ENCODE measurements around the gene GNRH2. TPM values are rescaled to one million over a fixed set of nuclear protein-coding genes. Genes with fewer than 3 reads are reported as not detected.

The GNRH2 gene
- total and polyA plus RNA-seq, 2 of the 8 experiments (the other 6 are each of a cell fraction or from before 2014, with no cell fraction given): 0.09 to 0.82 TPM

DNA sequence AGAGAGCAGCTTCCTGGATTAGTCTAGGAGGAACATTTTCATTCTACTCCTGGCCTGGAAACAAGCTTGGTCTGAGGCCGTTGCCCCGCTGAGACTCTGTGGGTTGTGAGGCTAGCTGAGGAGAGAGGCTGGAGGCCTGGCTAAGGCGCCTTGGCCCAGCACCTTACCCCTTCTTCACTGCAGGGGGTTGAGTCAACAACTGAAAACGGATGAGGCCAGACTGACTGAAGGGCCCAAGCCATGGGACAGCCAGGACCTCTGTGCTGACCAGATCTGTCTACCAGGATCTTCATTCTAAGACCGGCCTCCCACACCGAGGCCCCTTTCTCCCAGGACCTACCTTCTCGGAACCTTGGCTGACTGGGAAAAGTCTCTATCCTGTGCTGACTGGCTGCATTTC, 44.6 kb downstream of the GNRH2 start:
- no peak overlapping the region for H3K27ac ChIP-seq (ENCODE audit: low read depth, low read length)
- H3K79me1 ChIP-seq (ENCODE audit: low read depth, low read length): no peaks in the 10 kb centered on the region
- no peak overlapping the region for H3K18ac ChIP-seq (ENCODE audit: extremely low read depth, low read length)
- H3K9ac ChIP-seq (replicated peaks in 1 of 4; ENCODE audit: extremely low read depth in 1 of 4, low read depth in 3 of 4, low read length in 3 of 4): no peak overlapping the region
- no peaks in the 10 kb centered on the region for H4K20me1 ChIP-seq (replicated peaks in 1 of 2; ENCODE audit: control insufficient read depth in 1 of 2, insufficient read depth in 2 of 2, low read length in 2 of 2)
- H2BK120ac ChIP-seq (replicated peaks; ENCODE audit: low read depth, low read length): no peak overlapping the region
- no peak overlapping the region for H2BK12ac ChIP-seq (ENCODE audit: low read depth, low read length)
- H2BK20ac ChIP-seq (ENCODE audit: low read length): no peak overlapping the region
- H3K4me2 ChIP-seq (ENCODE audit: insufficient read depth in 1 of 2, low read depth in 2 of 2, low read length in 2 of 2): no peak overlapping the region
- peaks cover 9 to 31% (median 23%) of the 10 kb centered on the region in 4 experiments for H3K27me3 ChIP-seq (replicated peaks in 1 of 4; ENCODE audit: control insufficient read depth in 3 of 4, extremely low read depth in 1 of 4, insufficient read depth in 3 of 4, low read length in 3 of 4)
- H3K4me3 ChIP-seq (ENCODE audit: extremely low read depth in 1 of 4, insufficient read depth in 2 of 4, low read depth in 3 of 4, low read length in 4 of 4): no peak overlapping the region
- H2AK5ac ChIP-seq (ENCODE audit: low read depth, low read length): no peak overlapping the region
- H3K23me2 ChIP-seq (ENCODE audit: low read depth, low read length): peaks cover 5% of the 10 kb centered on the region; the same call in 1 of the 2 replicates
- no peak overlapping the region for H4K91ac ChIP-seq (replicated peaks; ENCODE audit: insufficient read length, low read length)
- H2BK5ac ChIP-seq (ENCODE audit: low read depth, low read length): no peak overlapping the region
- ChIA-PET CTCF (ENCODE audit: partially characterized antibody) (interaction anchor here (0.7 to 1.8 kb wide), 6 partner anchors 11 to 171 kb away, joined by 3 to 7 read pairs (median 4); no protein-coding TSS in a partner anchor), POLR2A (ENCODE audit: partially characterized antibody) (no interaction called here)
- H3K23ac ChIP-seq (ENCODE audit: insufficient read length): no peak overlapping the region
- no peaks in the 10 kb centered on the region for H3K36me3 ChIP-seq (ENCODE audit: control insufficient read depth in 2 of 4, insufficient read depth in 4 of 4, low read length in 3 of 4)
- H3K9me3 ChIP-seq (ENCODE audit: insufficient read depth in 2 of 2, low read depth in 1 of 2, low read length in 1 of 2): no peaks in the 10 kb centered on the region
- no peak overlapping the region; the same call in 1 of the 2 replicates for H4K8ac ChIP-seq (ENCODE audit: extremely low read depth, insufficient read depth, low read length)
- DNase-seq (ENCODE audit: low read depth in 1 of 2, low spot score in 2 of 2) (no peak), FAIRE-seq (no peak)
- H2BK15ac ChIP-seq (ENCODE audit: low read length): 0 out of 2 replicates have a peak overlapping the region, but pooled peaks have one; percentile 63
- WGBS, 2 experiments (ENCODE audit: extremely low coverage in 1 of 2, insufficient coverage in 1 of 2, insufficient read length in 1 of 2, insufficient replicate concordance in 2 of 2, low coverage in 1 of 2, low lambda C conversion rate in 2 of 2, missing lambda C conversion rate in 1 of 2): 83% methylated on average over 7 of the region's 7 CpGs; no CpG with 5 or more reads in 1 of the 2 experiments
- H4K5ac ChIP-seq (ENCODE audit: insufficient read length, low read depth, low read length): no peak overlapping the region
- no peak overlapping the region for H3K4ac ChIP-seq (replicated peaks; ENCODE audit: insufficient read length, low read depth, low read length)
- peaks cover 0 to 10% (median 6%) of the 10 kb centered on the region in 4 experiments; a peak in 5 of 7 replicates for H3K4me1 ChIP-seq (replicated peaks in 1 of 4; ENCODE audit: control insufficient read depth in 3 of 4, insufficient read depth in 4 of 4, low read length in 3 of 4)
- H2AFZ ChIP-seq (ENCODE audit: low read length): no peak overlapping the region
- H3K14ac ChIP-seq (ENCODE audit: insufficient read length): no peak overlapping the region
- H3K79me2 ChIP-seq (ENCODE audit: control insufficient read depth in 1 of 2, insufficient read depth in 2 of 2, low read length in 2 of 2): no peaks in the 10 kb centered on the region
- H3K56ac ChIP-seq (replicated peaks; ENCODE audit: insufficient read length, low read depth, low read length): no peak overlapping the region
- TF ChIP-seq ASH2L (IDR thresholded peaks at IDR 0.05; ENCODE audit: low read length) (no peak), EZH2 (IDR thresholded peaks at IDR 0.05; ENCODE audit: low read depth, low read length, severe bottlenecking) (no peak), CHD1 (IDR thresholded peaks at IDR 0.05; ENCODE audit: low read depth, low read length) (no peak), POU5F1 (IDR thresholded peaks at IDR 0.05; ENCODE audit: low read depth, low read length) (no peak), GTF2F1 (IDR thresholded peaks at IDR 0.05; ENCODE audit: borderline replicate concordance, low read depth, low read length) (no peak), POLR2A (IDR thresholded peaks at IDR 0.05; ENCODE audit: control extremely low read depth in 1 of 2, low read depth in 2 of 2, low read length in 2 of 2) (no peak), MAFK (IDR thresholded peaks at IDR 0.05; ENCODE audit: low read depth, low read length) (no peak), RXRA (IDR thresholded peaks at IDR 0.05; ENCODE audit: insufficient read depth, low read depth, low read length) (no peak), BCL11A (IDR thresholded peaks at IDR 0.05; ENCODE audit: low read depth in 2 of 2, low read length in 2 of 2) (no peak), CEBPB (IDR thresholded peaks at IDR 0.05; ENCODE audit: low read depth, low read length) (no peak), SUZ12 (IDR thresholded peaks at IDR 0.05; ENCODE audit: low read length) (no peak), YY1 (IDR thresholded peaks at IDR 0.05; ENCODE audit: low read depth, low read length) (no peak), FOSL1 (IDR thresholded peaks at IDR 0.05; ENCODE audit: insufficient read depth, low read depth, low read length) (no peak), SP4 (IDR thresholded peaks at IDR 0.05; ENCODE audit: low read length) (no peak), TEAD4 (IDR thresholded peaks at IDR 0.05; ENCODE audit: low read depth, low read length) (no peak), SIRT6 (IDR thresholded peaks at IDR 0.05; ENCODE audit: low read length) (no peak), SP1 (IDR thresholded peaks at IDR 0.05; ENCODE audit: low read depth, low read length) (no peak)

Measured in H1 (cell line).